ENCODE data around the gene EMCN. TPM values are rescaled to one million over a fixed set of nuclear protein-coding genes. Genes with fewer than 3 reads are reported as not detected.

Gene EMCN
- total RNA-seq (2014; rRNA removed; shearing (Covaris generic)) (0.13 and 0.22 TPM in 2 replicates), polyA plus RNA-seq (2016; fragmentation: Nextera tagmentation; extraction: Ambion mirVana) (1.0 TPM in 1 of 2 replicates, not detected in the other)

- Histone ChIP-seq H3K9me2 (ENCODE audit: insufficient read depth) (0 out of 2 replicates have a peak, but pooled peaks cover 5% of the 10 kb centered on the region), H3K79me2 (ENCODE audit: insufficient read depth) (no peaks in the 10 kb centered on the region), H3K36me3 (ENCODE audit: low read depth) (no peaks in the 10 kb centered on the region), H3K9ac (no peak within 1 kb of the TSS), H4K20me1 (ENCODE audit: insufficient read depth) (no peaks in the 10 kb centered on the region), H3K4me2 (ENCODE audit: unreplicated experiment) (peak within 1 kb of the TSS; percentile 5), H3K4me1 (ENCODE audit: insufficient read depth) (peaks cover 25% of the 10 kb centered on the region), H3K4me3 (no peak within 1 kb of the TSS), H3F3A (ENCODE audit: insufficient read depth) (no peaks in the 10 kb centered on the region), H3K27ac (no peak within 1 kb of the TSS), H3K27me3 (replicated peaks; ENCODE audit: insufficient read depth) (no peaks in the 10 kb centered on the region), H2AFZ (peak within 1 kb of the TSS; percentile 69), H3K9me3 (ENCODE audit: low read depth) (no peaks in the 10 kb centered on the region)
- WGBS, 2 experiments (ENCODE audit: low coverage in 1 of 2, low lambda C conversion rate in 2 of 2, missing lambda C conversion rate in 2 of 2) = 11 to 17% methylated on average over 3 of the region's 3 CpGs
- no peak for TF ChIP-seq EZH2 (IDR thresholded peaks at IDR 0.05; ENCODE audit: insufficient read depth, poor library complexity, severe bottlenecking)
- TF ChIP-seq EZH2phosphoT487 (IDR thresholded peaks at IDR 0.05; ENCODE audit: insufficient read depth, low read depth) = no peak
- DNase-seq = peak; percentile 3
- in situ Hi-C loops (cut with MboI) = no loop called here
Observed at GRCh38 chr4:100517864-100518341, at the start of gene EMCN. TSS of gene EMCN (minus strand) at chr4:100518022. CDS start at chr4:100517914, 108 bp downstream.

- no peak overlapping the region for H3K27ac ChIP-seq
- no peak overlapping the region for H3K9ac ChIP-seq
- H3K79me2 ChIP-seq (ENCODE audit: insufficient read depth) = no peaks in the 10 kb centered on the region
- no peaks in the 10 kb centered on the region for H3K27me3 ChIP-seq (replicated peaks; ENCODE audit: insufficient read depth)
- no peaks in the 10 kb centered on the region for H3F3A ChIP-seq (ENCODE audit: insufficient read depth)
- no peaks in the 10 kb centered on the region for H3K9me2 ChIP-seq (ENCODE audit: insufficient read depth)
- no peak overlapping the region for H2AFZ ChIP-seq
- no peak overlapping the region for H3K4me2 ChIP-seq (ENCODE audit: unreplicated experiment)
- 65 to 72% methylated on average over 3 of the region's 3 CpGs for WGBS, 2 experiments (ENCODE audit: low coverage in 1 of 2, low lambda C conversion rate in 2 of 2, missing lambda C conversion rate in 2 of 2)
- no peaks in the 10 kb centered on the region for H4K20me1 ChIP-seq (ENCODE audit: insufficient read depth)
- H3K4me1 ChIP-seq (ENCODE audit: insufficient read depth) = no peaks in the 10 kb centered on the region
- H3K9me3 ChIP-seq (ENCODE audit: low read depth) = no peaks in the 10 kb centered on the region
- H3K4me3 ChIP-seq = no peak overlapping the region
- TF ChIP-seq EZH2 (IDR thresholded peaks at IDR 0.05; ENCODE audit: insufficient read depth, poor library complexity, severe bottlenecking) (no peak), EZH2phosphoT487 (IDR thresholded peaks at IDR 0.05; ENCODE audit: insufficient read depth, low read depth) (no peak)
- in situ Hi-C loops (cut with MboI) = no loop called here
- DNase-seq = no peak
- H3K36me3 ChIP-seq (ENCODE audit: low read depth) = no peaks in the 10 kb centered on the region
Observed at GRCh38 chr4:100566396-100566795, 48.6 kb upstream of the EMCN start.

GRCh38 chr4:100557306-100557705 is 39.5 kb upstream of the EMCN start:
- H3K27ac ChIP-seq = no peak overlapping the region
- H3K4me1 ChIP-seq (ENCODE audit: insufficient read depth) = no peaks in the 10 kb centered on the region
- no peaks in the 10 kb centered on the region for H3K27me3 ChIP-seq (replicated peaks; ENCODE audit: insufficient read depth)
- TF ChIP-seq EZH2 (IDR thresholded peaks at IDR 0.05; ENCODE audit: insufficient read depth, poor library complexity, severe bottlenecking) (no peak), EZH2phosphoT487 (IDR thresholded peaks at IDR 0.05; ENCODE audit: insufficient read depth, low read depth) (no peak)
- no peak overlapping the region for H3K4me3 ChIP-seq
- no peaks in the 10 kb centered on the region for H3K79me2 ChIP-seq (ENCODE audit: insufficient read depth)
- H3F3A ChIP-seq (ENCODE audit: insufficient read depth) = no peaks in the 10 kb centered on the region
- no peak for DNase-seq
- no peaks in the 10 kb centered on the region for H4K20me1 ChIP-seq (ENCODE audit: insufficient read depth)
- H2AFZ ChIP-seq = no peak overlapping the region
- no peak overlapping the region for H3K9ac ChIP-seq
- in situ Hi-C loops (cut with MboI) = no loop called here
- H3K36me3 ChIP-seq (ENCODE audit: low read depth) = no peaks in the 10 kb centered on the region
- 87 to 88% methylated on average over 2 of the region's 2 CpGs for WGBS, 2 experiments (ENCODE audit: low coverage in 1 of 2, low lambda C conversion rate in 2 of 2, missing lambda C conversion rate in 2 of 2)
- H3K9me2 ChIP-seq (ENCODE audit: insufficient read depth) = no peaks in the 10 kb centered on the region
- no peak overlapping the region for H3K4me2 ChIP-seq (ENCODE audit: unreplicated experiment)
- H3K9me3 ChIP-seq (ENCODE audit: low read depth) = no peaks in the 10 kb centered on the region

- Histone ChIP-seq H3K9me3 (ENCODE audit: low read depth) (no peaks in the 10 kb centered on the region), H4K20me1 (ENCODE audit: insufficient read depth) (no peaks in the 10 kb centered on the region), H3F3A (ENCODE audit: insufficient read depth) (no peaks in the 10 kb centered on the region), H3K9me2 (ENCODE audit: insufficient read depth) (no peaks in the 10 kb centered on the region), H2AFZ (no peak overlapping the region), H3K4me3 (no peak overlapping the region), H3K79me2 (ENCODE audit: insufficient read depth) (no peaks in the 10 kb centered on the region), H3K36me3 (ENCODE audit: low read depth) (no peaks in the 10 kb centered on the region), H3K9ac (no peak overlapping the region), H3K27ac (no peak overlapping the region), H3K4me1 (ENCODE audit: insufficient read depth) (no peaks in the 10 kb centered on the region), H3K4me2 (ENCODE audit: unreplicated experiment) (no peak overlapping the region), H3K27me3 (replicated peaks; ENCODE audit: insufficient read depth) (no peaks in the 10 kb centered on the region)
- TF ChIP-seq EZH2 (IDR thresholded peaks at IDR 0.05; ENCODE audit: insufficient read depth, poor library complexity, severe bottlenecking) = no peak
- TF ChIP-seq EZH2phosphoT487 (IDR thresholded peaks at IDR 0.05; ENCODE audit: insufficient read depth, low read depth) = no peak
- WGBS, 2 experiments (ENCODE audit: low coverage in 1 of 2, low lambda C conversion rate in 2 of 2, missing lambda C conversion rate in 2 of 2) = 20 to 25% methylated on average over 2 of the region's 2 CpGs
- peak; percentile 2 for DNase-seq
- in situ Hi-C loops (cut with MboI) = no loop called here
Observed at GRCh38 chr4:100555611-100556337, 38.0 kb upstream of the EMCN start.

Data from GM23248 (cell line).